Stimulated activated CD8-positive, alpha-beta memory T cell treated with anti-CD3 and anti-CD28 coated beads, Interleukin-15, amount 100 ng/mL, for 1 hour (primary cell): Measurements from ENCODE around the gene KIAA1191.
"Not testable (repeated sequence)": the region's sequence is repeated elsewhere in the genome, so short reads cannot be mapped to it uniquely, and the experiment has no call there.

Source experiments
- DNase-seq: peaks from one replicate; pipeline ENCODE4 v3.0.0-alpha.2; 2020; ENCODE audit warnings: low read depth

KIAA1191 gene

DNA sequence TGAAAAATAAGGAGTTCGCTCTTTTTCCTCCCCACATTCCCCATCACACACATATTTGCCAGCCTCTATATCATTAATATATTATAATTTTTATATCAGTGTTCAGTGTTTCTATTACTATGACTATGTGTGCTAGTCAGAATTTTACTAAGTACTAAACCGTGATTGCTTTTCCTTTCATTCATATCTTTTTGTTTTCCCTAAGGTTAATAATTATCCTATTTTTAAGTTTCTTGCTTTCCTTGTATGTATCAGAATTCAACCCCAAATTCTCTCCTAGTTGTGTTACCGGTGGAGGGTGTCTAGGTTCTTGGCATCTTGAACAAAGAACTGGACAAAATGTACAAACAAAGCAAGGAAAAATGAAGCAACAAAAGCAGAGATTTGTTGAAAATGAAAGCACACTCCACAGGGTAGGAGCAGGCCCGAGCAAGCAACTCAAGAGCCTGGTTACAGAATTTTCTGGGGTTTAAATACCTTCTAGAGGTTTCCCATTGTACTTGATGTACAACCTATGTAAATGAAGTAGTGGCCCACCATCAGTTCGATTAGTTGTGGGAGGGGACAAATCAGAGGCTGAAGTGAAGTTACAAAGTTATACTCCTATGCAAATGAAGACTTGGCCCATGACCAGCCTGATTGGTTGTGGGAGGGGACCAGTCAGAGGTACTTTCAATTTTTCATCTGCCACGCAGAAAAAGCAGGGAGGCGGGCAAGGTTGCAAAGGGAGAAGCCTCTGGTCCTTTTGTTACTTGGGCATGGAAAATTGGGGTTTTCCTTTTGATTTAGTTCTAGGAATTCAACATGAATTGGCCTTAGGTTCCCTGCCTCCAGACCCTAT, 43.8 kb downstream of the KIAA1191 start:
- DNase-seq, result no peak

- not testable (repeated sequence) for DNase-seq
These were observed 56.2 kb downstream of the KIAA1191 start for GRCh38 chr5:176305356-176305755.
